ENCODE data around the gene MTREX.

Gene MTREX

GRCh38 chr5:55437452-55437851 is 129.7 kb downstream of the MTREX start:
- DNase-seq: no peak

DNA sequence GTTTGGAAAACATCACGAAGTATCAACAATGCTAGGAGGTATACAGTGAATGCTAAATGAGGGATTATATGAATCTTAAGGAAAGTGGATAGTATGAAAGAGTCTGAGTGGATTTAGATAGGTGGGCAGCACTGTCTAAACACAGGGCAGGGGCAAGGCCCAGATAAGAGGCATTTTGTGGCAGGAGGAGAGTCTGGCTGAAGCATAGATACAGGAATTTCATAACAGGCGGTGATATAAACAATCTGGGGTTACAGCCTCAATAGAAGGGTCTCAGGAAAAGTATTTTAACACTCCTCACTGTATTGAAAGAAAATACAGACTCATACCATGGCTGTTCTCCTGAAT is 130.0 kb downstream of the MTREX start:
- DNase-seq: no peak

DNA sequence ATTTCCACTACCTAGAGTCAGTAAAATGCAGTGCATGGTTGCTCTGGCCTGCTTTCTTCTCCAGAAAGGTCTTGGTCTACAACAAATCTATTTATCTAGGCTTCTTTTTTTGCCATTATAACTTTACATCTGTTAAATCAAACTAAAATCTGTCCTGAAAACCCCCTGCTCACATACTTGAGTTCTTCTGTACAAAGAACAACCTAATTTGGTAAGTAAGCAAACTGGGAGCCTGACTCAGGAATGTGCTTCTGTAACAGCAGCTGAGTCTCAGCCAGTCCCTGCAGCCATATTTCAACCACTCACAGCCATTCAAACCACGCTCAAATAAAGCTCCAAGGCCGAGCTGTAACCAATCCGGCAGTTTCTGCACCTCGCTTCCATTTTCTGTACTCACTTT is 131.2 kb downstream of the MTREX start:
- peak; percentile 85 for DNase-seq

- peak; percentile 67 for DNase-seq
Measured at GRCh38 chr5:55440188-55440646, 132.4 kb downstream of the MTREX start.

DNA sequence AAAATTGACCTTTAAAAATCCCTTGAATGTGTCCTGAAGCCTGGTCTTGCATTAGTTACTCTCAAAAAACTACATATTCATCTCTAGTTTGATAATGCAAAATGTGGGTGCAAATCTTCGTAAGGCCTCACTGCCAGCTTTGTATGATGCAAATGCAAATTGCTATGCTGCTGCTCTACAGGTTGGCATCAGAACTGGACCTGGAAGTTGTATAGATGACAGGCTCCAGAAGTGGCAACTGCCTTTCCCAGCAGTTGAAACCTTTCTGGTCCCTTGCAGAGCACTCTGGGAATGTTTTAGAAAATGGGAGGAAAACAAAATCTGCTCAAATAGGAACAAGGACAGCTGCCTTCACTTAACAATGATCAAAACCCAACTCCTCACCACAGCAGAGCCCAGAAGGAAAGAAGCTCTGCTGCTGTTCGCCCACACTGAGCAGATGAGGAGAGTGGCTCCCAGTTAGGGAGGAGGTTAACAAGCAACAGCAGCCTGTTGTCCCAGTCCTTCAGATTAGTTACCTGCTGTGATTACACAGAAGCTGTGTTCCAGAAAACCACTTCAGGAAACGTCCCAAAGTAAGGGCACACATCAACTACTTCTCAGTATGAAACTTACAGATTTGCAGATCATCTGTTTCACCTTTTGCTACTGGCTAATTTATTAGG is 133.4 kb downstream of the MTREX start:
- DNase-seq: no peak

DNA sequence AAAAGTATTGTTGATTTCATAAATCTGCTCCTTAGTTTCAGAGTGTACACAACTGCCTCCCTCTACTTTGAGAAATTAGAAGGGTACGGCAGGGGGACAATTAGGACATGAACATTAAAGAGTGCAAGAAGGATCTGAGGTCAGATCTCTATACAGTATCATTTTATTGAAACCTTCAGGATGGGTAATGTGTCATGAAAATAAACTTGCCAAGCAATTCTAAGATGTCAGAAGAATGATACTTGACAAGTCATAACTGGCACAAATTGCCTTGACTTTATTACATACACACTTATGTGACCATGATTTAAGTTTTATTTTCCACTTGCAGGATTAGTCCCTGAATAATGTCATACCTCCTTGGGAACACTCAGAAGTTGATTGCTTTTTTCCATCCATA is 134.2 kb downstream of the MTREX start:
- DNase-seq: no peak

GRCh38 chr5:55445791-55446190 is 138.0 kb downstream of the MTREX start:
- DNase-seq: no peak

- peak; percentile 27 for DNase-seq
Measured at GRCh38 chr5:55446640-55447351, 139.0 kb downstream of the MTREX start.

GRCh38 chr5:55450050-55450765 is 142.4 kb downstream of the MTREX start:
- DNase-seq: peak; percentile 84

DNA sequence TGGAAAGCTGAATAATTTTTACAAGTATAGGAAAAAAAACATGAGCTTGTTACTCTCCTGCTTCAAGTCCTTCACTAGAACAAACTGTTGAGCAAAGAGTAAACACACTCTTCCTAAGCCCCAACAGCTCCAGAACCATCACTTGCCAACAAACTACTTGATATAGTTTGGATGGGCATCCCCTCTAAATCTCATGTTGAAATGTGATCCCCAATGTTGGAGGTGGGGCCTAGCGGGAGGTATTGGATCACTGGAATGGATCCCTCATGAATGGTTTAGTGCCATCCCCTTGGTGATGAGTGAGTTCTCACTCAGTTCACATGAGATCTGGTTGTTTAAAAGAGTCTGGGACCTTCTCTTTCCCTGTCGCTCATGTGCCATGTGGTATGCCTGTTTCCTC is 144.2 kb downstream of the MTREX start:
- no peak for DNase-seq

DNA sequence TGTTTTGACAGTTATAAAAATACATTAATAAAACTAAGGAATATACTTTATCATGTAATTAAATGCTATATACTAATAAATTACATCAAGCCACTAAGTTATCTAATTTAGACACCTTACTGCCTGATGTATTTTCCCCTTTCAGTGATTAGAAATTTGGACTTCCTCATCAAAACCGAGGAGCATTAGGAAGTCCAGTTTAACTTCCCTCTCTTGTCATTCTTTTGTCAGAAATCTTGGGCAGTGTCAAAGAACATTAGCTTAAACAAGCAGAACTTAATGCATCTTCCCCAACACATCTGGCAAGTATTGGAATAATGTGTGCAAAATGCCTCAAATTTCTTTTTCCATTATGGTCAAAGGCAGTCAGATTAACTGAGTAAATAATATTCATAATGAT is 145.4 kb downstream of the MTREX start:
- DNase-seq: no peak

DNA sequence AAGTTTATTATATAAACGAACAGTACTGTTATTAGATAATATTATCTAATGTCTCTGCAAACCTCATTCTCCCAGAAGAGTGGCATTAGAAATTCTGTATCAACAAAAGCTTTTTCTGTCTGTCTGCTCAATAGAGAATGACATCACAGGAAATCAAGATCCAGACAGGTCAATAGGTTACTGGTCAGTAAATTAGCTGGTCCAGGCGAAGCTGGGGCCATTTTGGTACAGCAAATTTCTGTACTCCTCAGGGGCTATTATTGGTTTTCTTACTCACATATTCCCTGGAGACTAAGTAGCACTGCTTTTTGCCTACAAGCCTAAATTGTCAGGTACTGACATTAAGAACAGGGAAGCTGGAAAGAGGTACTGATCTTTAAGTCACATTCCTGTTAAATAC is 146.5 kb downstream of the MTREX start:
- no peak for DNase-seq

DNA sequence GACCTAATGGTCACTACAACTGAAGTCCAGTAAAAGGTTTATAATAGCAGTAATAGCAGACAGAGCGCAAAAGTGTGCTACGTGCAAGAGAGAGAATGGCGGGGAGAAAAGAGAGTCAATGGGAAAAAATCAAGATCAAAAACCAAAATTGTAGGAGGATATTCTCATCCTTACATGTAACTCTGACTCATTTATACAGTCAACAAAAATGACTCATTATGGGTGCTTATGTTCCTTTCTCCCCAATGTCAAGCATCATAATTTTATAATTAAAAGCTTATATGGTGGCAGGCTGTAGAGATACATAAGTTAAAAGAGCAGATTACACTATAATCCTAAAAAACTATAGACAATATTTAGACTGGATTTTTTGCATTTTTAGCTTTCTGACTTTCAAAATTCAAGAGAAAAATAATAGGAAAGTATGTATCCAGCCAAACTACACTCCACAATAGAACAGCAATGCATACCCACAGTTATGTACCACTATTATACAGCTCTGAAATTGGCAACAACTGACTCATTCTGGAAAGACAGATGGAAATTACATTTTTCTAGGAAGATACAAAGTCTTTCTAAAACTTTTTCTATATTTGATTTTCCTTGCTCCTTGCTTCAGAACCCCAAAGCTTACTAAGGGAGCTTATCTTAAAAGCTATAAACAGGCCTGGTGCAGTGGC is 148.6 kb downstream of the MTREX start:
- peak; percentile 76 for DNase-seq

DNA sequence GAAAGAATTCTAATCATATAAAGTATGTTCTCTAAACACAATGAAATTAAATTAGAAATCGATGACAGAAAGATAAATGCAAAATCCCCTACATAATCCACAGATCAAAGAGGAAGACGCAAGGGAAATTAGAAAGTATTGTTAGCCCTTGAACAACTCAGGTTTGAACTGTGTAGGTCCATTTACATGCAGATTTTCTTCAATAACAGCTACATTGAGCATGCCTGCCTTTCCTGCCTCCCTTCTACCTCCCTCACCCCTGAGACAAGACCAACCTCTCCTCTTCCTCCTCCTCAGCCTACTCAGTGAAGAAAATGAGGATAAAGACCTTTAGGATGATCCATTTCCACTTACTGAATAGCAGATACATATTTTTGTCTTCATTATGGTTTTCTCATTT is 151.8 kb downstream of the MTREX start:
- no peak for DNase-seq

DNA sequence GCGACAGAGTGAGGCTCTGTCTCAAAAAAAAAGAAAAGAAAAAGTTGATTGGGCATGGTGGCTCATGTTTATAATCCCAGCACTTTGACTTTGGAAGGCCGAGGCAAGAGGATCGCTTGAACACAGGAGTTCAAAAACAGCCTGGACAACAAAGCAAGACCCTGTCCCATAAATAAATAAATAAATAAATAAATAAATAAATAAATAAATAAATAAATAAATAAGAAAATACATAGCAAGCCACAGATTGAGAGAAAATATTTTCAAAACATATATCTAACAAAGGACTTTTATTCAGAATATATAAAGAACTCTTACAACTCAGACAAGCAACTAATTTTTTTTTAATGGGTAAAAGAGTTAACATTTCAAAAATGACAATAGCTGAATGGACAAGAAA is 155.8 kb downstream of the MTREX start:
- no peak for DNase-seq

DNA sequence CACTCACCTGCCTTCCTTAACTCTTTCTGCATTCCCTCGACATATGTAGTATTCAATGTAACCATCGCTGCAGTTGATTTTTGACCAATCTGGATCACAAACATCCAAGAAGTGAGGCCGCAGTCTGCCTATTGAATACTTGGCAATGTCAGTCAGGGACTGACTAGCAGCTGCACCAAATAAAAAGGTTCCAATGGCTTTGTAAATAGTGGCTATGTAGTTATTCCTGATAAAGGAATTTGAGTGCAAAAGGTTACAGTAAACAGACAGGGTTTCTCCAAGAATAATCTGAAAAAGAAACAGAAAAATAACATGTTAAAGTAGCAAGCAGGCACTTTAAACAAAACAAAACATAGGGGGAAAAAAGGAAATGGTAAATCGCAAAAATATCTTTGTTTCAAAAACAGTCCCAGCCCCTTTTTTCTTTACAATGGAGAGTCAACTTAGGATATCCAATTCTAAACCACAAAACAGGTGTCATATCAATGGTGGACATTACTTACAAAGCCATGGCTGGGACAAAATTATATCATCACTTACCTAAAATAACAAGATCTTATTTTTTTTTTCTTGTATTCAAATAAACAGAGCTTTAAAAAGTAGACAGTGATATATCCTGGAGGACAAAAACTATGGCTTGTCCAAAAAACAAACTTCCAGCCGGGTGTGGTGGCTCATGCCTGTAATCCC is 160.2 kb downstream of the MTREX start:
- DNase-seq: no peak

GRCh38 chr5:55469839-55470238 is 162.1 kb downstream of the MTREX start:
- no peak for DNase-seq

DNA sequence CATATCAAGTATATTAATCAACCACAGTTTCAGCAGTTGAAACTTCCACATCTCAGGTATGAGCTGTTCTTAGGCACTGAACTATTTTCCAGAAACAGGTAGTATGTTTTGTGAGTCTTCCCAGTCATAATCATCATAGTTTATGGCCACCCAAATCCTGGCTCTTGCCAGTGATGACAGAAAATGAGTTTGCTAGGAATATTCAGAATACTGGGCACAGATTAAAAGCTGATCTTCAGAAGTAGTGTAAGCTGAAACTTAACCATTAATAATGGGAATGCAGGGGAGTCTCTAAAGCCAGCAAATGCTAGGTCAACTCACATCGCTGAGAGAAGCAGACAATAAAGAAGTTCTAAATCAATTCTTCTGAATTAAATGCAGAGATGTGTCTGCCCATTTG is 162.5 kb downstream of the MTREX start:
- no peak for DNase-seq

- DNase-seq: no peak
Measured at GRCh38 chr5:55471468-55471867, 163.7 kb downstream of the MTREX start.

- no peak for DNase-seq
Measured at GRCh38 chr5:55472642-55473041, 164.9 kb downstream of the MTREX start.

Data from fibroblast of skin of back (primary cell).